Measurements from ENCODE around the gene SOS2. TPM values are rescaled to one million over a fixed set of nuclear protein-coding genes. Genes with fewer than 3 reads are reported as not detected.

Gene SOS2
- polyA plus RNA-seq, 1 donor (not counting 4 experiments of a cell fraction or from before 2014, with no cell fraction given), result 13.0 TPM

GRCh38 chr14:50116181-50116956, 115.0 kb downstream of the SOS2 start, which contains the start of gene VCPKMT:
Gene VCPKMT (minus strand): TSS chr14:50116572. CDS start chr14:50116552, 20 bp downstream.
- DNase-seq (ENCODE audit: low read depth, low spot score) (peak; percentile 17), FAIRE-seq (peak; percentile 73)
- dilution Hi-C loops (cut with MboI; ENCODE audit: extremely low pct_ligation_motif_present, low sequenced_read_pairs), result no loop called here
- Histone ChIP-seq H3K27ac (ENCODE audit: control insufficient read depth, insufficient read depth, low read length) (peak within 1 kb of the TSS; percentile 93), H2AFZ (ENCODE audit: control insufficient read depth, low read length) (peak within 1 kb of the TSS; percentile 96), H3K36me3 (ENCODE audit: control insufficient read depth in 2 of 2, extremely low read depth in 1 of 2, insufficient read depth in 2 of 2, low read length in 2 of 2) (peaks cover 6 to 21% of the 10 kb centered on the region in 2 experiments), H3K9me1 (ENCODE audit: control insufficient read depth, extremely low read depth, insufficient read depth, low read length) (no peaks in the 10 kb centered on the region), H3K9ac (ENCODE audit: control insufficient read depth, extremely low read depth, insufficient read depth, low read length) (peak within 1 kb of the TSS; percentile 96), H3K79me2 (ENCODE audit: control insufficient read depth, insufficient read depth, low read length) (peaks cover 24% of the 10 kb centered on the region), H3K4me2 (ENCODE audit: control insufficient read depth, extremely low read depth, insufficient read depth, low read depth, low read length) (peak within 1 kb of the TSS; percentile 96), H3K4me1 (ENCODE audit: control insufficient read depth, extremely low read depth, insufficient read depth, low read length) (peaks cover 8% of the 10 kb centered on the region), H4K20me1 (ENCODE audit: control insufficient read depth, extremely low read depth, insufficient read depth, low read length) (no peaks in the 10 kb centered on the region), H3K4me3 (ENCODE audit: control insufficient read depth in 2 of 3, extremely low read depth in 1 of 3, insufficient read depth in 2 of 3, low read depth in 1 of 3, low read length in 3 of 3) (peak within 1 kb of the TSS; percentile 85 to 97 (median 92)), H3K27me3 (ENCODE audit: control insufficient read depth, extremely low read depth, insufficient read depth, low read length) (no peaks in the 10 kb centered on the region), H3K9me3 (ENCODE audit: control insufficient read depth, low read depth, low read length) (no peaks in the 10 kb centered on the region)
- TF ChIP-seq EZH2 (IDR thresholded peaks at IDR 0.05; ENCODE audit: low read length) (no peak), CTCF (optimal IDR thresholded peaks at IDR 0.05 in 1 of 3, IDR thresholded peaks at IDR 0.05 in 1 of 3, conservative IDR thresholded peaks at IDR 0.05 in 1 of 3; ENCODE audit: extremely low read depth in 1 of 3, insufficient read depth in 2 of 3, low read length in 3 of 3) (no peak)

- no peak overlapping the region for H3K9ac ChIP-seq (ENCODE audit: control insufficient read depth, extremely low read depth, insufficient read depth, low read length)
- H3K27ac ChIP-seq (ENCODE audit: control insufficient read depth, insufficient read depth, low read length), result no peak overlapping the region
- DNase-seq (ENCODE audit: low read depth, low spot score), result no peak
- no peak overlapping the region for H2AFZ ChIP-seq (ENCODE audit: control insufficient read depth, low read length)
- H3K4me3 ChIP-seq (ENCODE audit: control insufficient read depth in 2 of 3, extremely low read depth in 1 of 3, insufficient read depth in 2 of 3, low read depth in 1 of 3, low read length in 3 of 3), result no peak overlapping the region
- TF ChIP-seq EZH2 (IDR thresholded peaks at IDR 0.05; ENCODE audit: low read length), result no peak
- no peak for TF ChIP-seq CTCF (optimal IDR thresholded peaks at IDR 0.05 in 1 of 3, IDR thresholded peaks at IDR 0.05 in 1 of 3, conservative IDR thresholded peaks at IDR 0.05 in 1 of 3; ENCODE audit: extremely low read depth in 1 of 3, insufficient read depth in 2 of 3, low read length in 3 of 3)
- H4K20me1 ChIP-seq (ENCODE audit: control insufficient read depth, extremely low read depth, insufficient read depth, low read length), result no peaks in the 10 kb centered on the region
- H3K4me2 ChIP-seq (ENCODE audit: control insufficient read depth, extremely low read depth, insufficient read depth, low read depth, low read length), result no peak overlapping the region
- H3K4me1 ChIP-seq (ENCODE audit: control insufficient read depth, extremely low read depth, insufficient read depth, low read length), result peaks cover 8% of the 10 kb centered on the region
- no peaks in the 10 kb centered on the region for H3K27me3 ChIP-seq (ENCODE audit: control insufficient read depth, extremely low read depth, insufficient read depth, low read length)
- H3K9me3 ChIP-seq (ENCODE audit: control insufficient read depth, low read depth, low read length), result no peaks in the 10 kb centered on the region
- H3K79me2 ChIP-seq (ENCODE audit: control insufficient read depth, insufficient read depth, low read length), result peaks cover 27% of the 10 kb centered on the region
- H3K36me3 ChIP-seq (ENCODE audit: control insufficient read depth in 2 of 2, extremely low read depth in 1 of 2, insufficient read depth in 2 of 2, low read length in 2 of 2), result peaks cover 11 to 32% of the 10 kb centered on the region in 2 experiments
- no peaks in the 10 kb centered on the region for H3K9me1 ChIP-seq (ENCODE audit: control insufficient read depth, extremely low read depth, insufficient read depth, low read length)
- dilution Hi-C loops (cut with MboI; ENCODE audit: extremely low pct_ligation_motif_present, low sequenced_read_pairs), result no loop called here
- no peak for FAIRE-seq
Measured at GRCh38 chr14:50113381-50114035, 117.9 kb downstream of the SOS2 start.

Measured in keratinocyte (primary cell).